ENCODE results near the gene FNBP1L.
A peak's percentile ranks its signal among the peaks of the same experiment; 100 is the strongest.

Gene FNBP1L

GRCh38 chr1:93447481-93448291, at the start of gene FNBP1L:
TSS of gene FNBP1L (plus strand) at chr1:93448118. CDS start at chr1:93448282, 164 bp downstream.
- DNase-seq (ENCODE audit: low spot score): peak; percentile 82

GRCh38 chr1:93399781-93400180, 48.1 kb upstream of the FNBP1L start:
- DNase-seq (ENCODE audit: low spot score): no peak

- no peak for DNase-seq (ENCODE audit: low spot score)
These were observed 39.7 kb upstream of the FNBP1L start for GRCh38 chr1:93408203-93408602.

GRCh38 chr1:93411000-93411399, 36.9 kb upstream of the FNBP1L start:
- no peak for DNase-seq (ENCODE audit: low spot score)

- DNase-seq (ENCODE audit: low spot score): no peak
These were observed 33.2 kb upstream of the FNBP1L start for GRCh38 chr1:93414749-93415148.

GRCh38 chr1:93415296-93415695, 32.6 kb upstream of the FNBP1L start:
- DNase-seq (ENCODE audit: low spot score): no peak

GRCh38 chr1:93416183-93416582, 31.7 kb upstream of the FNBP1L start:
- DNase-seq (ENCODE audit: low spot score): no peak

GRCh38 chr1:93419344-93419743, 28.6 kb upstream of the FNBP1L start:
- no peak for DNase-seq (ENCODE audit: low spot score)

GRCh38 chr1:93420400-93420799, 27.5 kb upstream of the FNBP1L start:
- no peak for DNase-seq (ENCODE audit: low spot score)

- no peak for DNase-seq (ENCODE audit: low spot score)
These were observed 21.7 kb upstream of the FNBP1L start for GRCh38 chr1:93426181-93426580.

- DNase-seq (ENCODE audit: low spot score): peak; percentile 4
These were observed 20.3 kb upstream of the FNBP1L start for GRCh38 chr1:93427656-93428055.

- DNase-seq (ENCODE audit: low spot score): peak; percentile 62
These were observed 14.4 kb upstream of the FNBP1L start for GRCh38 chr1:93433407-93433961.

GRCh38 chr1:93434088-93434487, 13.8 kb upstream of the FNBP1L start:
- no peak for DNase-seq (ENCODE audit: low spot score)

- no peak for DNase-seq (ENCODE audit: low spot score)
These were observed 12.9 kb upstream of the FNBP1L start for GRCh38 chr1:93434987-93435386.

- DNase-seq (ENCODE audit: low spot score): no peak
These were observed 12.5 kb upstream of the FNBP1L start for GRCh38 chr1:93435443-93435842.

GRCh38 chr1:93436496-93436895, 11.4 kb upstream of the FNBP1L start:
- no peak for DNase-seq (ENCODE audit: low spot score)

- DNase-seq (ENCODE audit: low spot score): peak; percentile 61
These were observed 9.8 kb upstream of the FNBP1L start for GRCh38 chr1:93437976-93438605.

GRCh38 chr1:93438716-93439115, 9.2 kb upstream of the FNBP1L start:
- no peak for DNase-seq (ENCODE audit: low spot score)

- DNase-seq (ENCODE audit: low spot score): peak; percentile 13
These were observed 7.6 kb upstream of the FNBP1L start for GRCh38 chr1:93440272-93440671.

- no peak for DNase-seq (ENCODE audit: low spot score)
These were observed 7.2 kb upstream of the FNBP1L start for GRCh38 chr1:93440706-93441105.

- no peak for DNase-seq (ENCODE audit: low spot score)
These were observed 6.3 kb upstream of the FNBP1L start for GRCh38 chr1:93441589-93441988.

- DNase-seq (ENCODE audit: low spot score): peak; percentile 28
These were observed 5.8 kb upstream of the FNBP1L start for GRCh38 chr1:93442008-93442666.

- no peak for DNase-seq (ENCODE audit: low spot score)
These were observed 5.2 kb upstream of the FNBP1L start for GRCh38 chr1:93442741-93443140.

All from kidney tubule cell (primary cell).